NCI-H446 (cell line): ENCODE data around the gene TPTE2.
"Not testable (repeated sequence)": the region's sequence is repeated elsewhere in the genome, so short reads cannot be mapped to it uniquely, and the experiment has no call there.

Experiments
- DNase-seq, 2 experiments: peaks; one replicate each; lab custom pipeline; 2025; lab: John Stamatoyannopoulos, UW

The TPTE2 gene

DNA sequence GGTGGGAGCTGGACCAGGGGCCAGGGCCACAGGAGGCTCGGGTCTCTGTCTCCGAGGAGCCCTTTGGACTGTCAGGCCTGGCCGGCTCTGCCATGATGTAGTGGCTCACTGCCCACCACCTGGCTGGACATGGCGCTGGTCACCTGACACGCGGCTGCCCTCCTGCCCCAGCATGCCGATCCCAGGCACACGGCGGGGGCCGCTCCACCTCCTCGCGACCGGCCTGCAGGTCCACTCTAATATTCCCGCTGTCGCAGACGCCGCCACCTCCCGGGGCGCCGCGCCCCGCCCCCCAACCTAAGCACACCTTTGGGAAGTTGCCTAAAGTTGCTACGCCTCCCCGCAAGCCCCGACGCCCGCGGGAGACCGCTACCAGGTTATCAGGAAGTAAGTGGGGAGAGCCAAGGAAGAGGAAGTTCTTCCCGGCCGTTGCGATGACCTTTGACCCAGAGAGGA is at the start of gene TPTE2:
Gene TPTE2 (minus strand): TSS at position 406 of the 456 bp plus-strand sequence. CDS start 58,298 bp downstream, outside the sequence.
- DNase-seq, result not testable (repeated sequence)

DNA sequence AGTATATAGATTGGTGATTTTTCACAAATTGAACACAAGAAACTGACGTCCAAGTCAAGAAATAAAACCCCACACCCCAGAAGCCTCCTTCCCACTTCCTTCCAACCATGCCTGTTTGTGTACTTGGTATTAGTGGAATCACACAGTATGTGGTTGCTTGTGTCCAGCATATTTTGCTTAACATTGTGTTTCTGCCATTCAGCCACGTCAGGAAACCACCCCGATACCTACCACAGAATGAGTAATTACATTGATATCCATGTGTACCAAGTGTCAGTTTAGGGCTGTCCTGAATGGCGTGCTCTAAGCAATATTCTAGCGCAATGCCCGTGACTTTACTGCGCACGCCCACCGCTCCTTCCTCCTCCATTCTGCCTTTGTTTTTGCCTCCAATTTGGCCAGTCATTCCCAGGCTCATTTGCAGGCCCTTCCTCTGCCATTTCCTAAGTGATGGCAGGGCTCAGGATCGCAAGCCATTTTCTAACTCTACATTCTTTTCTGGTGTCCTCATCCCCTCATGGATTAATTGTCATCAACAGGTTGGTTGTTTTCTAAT is 46.3 kb upstream of the TPTE2 start:
- DNase-seq, result no peak

DNA sequence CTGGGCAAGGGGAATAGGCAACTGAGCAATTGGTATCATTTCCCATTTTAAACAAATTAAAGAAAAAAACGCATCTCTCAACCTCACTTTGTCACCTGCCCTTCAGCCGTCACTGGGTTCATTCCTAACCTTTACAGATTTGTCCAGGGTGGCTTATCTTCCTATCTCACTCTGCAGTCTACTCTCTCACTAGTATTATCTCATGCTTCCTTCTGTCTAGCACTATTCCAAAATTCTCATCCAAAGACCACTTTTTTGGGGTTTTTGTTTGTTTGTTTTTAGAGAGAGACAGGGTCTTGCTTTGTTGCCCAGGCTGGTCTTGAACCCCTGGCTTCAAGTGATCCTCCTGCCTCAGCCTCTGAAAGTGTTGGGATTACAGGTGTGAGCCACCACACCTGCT is 45.4 kb upstream of the TPTE2 start:
- no peak for DNase-seq

DNA sequence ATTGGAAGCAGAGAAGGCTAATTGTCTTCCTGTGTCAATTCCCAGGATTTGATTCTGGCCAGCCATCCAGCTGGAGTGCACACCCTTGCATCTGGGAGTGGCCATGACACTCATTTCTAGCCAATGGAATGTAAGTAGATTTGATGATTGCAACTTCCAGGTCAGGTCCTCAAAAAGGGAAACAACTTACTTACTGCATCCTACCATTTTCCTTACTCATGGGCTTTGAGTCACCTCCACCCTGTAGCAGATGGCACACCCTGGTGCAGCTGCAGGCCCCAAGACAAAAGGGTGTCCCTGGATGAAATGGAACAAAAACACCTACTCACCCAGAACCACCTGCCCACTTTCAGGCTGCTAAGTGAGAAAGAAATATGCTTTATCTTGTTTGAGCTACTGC is 44.8 kb upstream of the TPTE2 start:
- DNase-seq, result no peak

DNA sequence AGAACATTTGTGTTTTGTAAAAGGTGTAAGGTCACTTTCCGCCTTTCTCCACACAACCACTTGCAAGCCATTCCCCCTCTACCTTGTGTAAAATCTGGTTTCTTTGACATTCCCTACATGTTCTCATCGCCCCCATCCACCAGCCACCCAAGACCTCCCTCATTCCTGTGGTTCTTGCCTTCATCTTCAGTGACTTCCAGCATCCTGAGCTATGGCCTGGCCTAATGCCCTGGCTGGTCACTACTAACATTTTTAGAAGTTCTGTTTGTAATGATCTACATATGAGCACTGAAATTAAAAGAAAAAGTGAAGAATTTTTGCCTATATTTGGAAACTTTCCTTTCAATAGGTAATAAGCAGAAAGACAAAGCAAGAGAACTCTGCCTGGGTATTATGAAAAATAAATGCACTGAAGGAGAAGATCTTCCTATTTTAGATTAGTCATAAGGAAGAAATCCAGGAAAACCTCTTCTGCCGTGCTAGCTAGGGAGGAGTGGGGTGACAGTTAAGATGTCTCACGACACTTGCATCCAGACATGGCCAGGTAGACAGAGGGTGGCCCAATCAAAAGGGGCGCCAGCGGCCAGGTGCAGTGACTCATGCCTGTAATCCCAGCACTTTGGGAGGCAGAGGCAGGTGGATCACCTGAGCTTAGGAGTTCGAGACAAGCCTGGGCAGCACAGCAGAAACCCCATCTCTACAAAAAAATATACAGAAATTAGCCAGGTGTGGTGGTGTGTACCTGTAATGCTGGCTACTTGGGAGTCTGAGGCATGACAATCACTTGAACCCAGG is 44.0 kb upstream of the TPTE2 start:
- no peak for DNase-seq

DNA sequence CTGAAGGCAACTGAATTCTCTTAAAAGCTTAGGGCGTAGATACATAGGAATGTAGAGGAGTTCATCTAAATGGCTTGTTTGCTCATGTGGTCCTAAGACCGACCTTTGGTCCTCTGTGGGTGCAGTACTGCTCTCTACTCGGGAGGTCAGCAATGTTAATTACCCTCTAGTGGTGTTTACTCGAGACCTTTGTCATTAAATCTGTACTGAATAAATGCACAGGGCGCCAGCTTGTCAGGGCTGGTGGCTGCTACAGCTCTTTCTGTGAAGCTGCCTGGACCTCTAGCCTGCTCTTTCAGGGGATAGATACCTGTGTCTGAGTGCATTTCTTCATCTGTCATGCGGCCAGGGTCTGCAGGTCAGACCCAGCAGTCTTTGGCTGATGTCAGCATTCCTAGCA is 43.0 kb upstream of the TPTE2 start:
- no peak for DNase-seq

DNA sequence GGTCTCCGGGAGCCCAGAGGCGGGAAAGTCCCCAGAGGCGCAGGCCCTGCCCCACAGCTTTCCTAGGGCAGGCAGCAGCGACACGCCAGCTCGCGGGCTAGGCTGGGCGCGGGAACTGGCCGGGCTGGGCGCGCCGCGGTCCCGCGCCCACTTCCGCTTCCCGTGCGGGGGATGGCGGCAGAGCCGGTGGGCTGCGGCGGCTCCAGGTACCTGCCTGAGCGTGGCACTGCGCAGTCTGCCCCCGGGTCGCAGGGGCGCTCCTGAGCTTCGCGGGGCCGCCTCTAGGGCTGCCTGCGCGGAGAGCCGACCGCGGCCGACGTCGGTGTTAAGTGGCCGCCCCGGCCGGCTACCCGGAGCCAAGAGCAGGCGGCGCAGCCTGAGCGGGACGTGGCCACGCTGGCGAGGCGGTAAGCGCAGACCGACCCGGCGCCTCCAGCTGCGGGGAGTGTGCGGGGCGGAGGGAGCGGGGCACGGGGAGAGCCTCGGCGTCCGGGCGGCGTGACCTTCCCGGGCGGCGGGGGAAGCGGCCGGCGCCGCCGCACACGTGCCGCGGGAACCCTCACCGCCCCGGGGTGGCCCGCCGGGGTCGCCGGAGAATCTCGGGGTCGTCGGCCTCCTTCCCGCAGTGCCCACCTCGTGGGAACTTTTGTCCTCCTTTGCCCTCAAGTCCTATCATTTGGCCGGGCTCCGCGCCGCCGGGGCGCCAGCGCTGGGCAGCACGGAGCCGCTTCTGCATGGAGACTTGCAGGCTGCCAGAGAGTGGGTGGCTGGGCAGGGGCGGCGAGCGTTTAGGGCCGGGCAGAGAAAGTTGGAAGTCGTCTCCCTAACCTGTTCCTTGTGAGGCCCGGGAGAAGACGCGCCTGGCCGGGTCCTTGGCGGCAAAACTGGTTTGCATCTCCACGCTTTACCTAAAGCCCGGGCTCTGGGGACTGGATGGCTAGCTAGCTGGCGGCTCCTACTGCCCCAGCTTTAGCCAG is 40.7 kb upstream of the TPTE2 start:
- peak in 1 of 2 experiments; percentile 66 for DNase-seq

DNA sequence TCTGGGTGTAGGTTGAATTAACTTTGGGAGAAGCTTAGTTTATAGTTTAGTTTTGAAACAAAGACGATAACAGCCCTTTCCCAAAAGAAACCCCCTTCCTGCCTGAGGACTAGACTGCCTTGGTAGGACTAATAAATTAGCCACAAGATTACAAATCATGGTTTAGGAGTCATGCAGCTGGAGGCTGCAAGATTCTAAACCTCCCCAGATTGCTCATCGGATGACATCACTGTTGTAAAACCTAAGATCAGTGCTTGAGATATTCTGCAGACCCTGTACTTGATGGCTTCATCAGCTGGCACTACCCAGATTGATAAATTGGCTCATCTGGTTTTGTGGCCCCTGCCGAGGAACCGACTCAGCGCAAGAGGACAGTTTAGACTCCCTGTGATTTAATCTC is 36.2 kb upstream of the TPTE2 start:
- no peak for DNase-seq

DNA sequence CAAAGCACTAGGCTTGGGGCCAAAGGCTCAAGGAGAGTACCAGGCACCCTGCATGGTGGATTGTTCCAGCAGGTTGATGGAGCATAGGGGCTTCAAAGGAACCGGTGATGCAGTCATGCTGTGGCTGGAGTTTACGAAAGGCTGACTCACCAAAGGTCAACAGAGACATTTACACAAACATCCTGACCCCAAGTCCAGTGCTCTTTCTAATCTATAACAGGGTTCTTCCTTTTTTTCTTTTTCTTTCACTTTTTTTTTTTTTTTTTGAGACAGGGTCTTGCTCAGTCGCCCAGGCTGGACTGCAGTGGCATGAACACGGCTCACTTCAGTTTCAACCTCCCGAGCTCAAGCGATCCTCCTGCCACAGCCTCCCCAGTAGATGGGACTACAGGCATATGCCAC is 35.6 kb upstream of the TPTE2 start:
- DNase-seq, result no peak

DNA sequence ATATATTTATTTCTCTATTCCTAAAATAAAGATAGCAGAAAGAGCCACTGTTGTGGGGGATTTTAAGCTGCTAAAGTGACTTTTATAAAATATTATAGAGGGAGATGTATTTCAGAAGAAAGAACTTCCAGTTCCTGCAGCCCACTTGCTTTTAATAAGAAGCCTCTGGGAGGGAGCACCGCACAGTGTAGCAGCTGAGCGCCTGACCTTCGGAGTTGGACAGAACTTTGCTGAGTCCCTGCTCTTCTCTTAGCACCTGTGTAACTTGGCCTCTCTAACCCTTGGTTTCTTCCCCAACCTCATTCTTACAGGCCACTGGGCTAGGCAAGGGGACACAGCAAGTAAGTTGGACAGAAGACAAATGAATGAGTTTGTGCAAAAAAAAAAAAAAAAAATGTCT is 34.8 kb upstream of the TPTE2 start:
- no peak for DNase-seq

DNA sequence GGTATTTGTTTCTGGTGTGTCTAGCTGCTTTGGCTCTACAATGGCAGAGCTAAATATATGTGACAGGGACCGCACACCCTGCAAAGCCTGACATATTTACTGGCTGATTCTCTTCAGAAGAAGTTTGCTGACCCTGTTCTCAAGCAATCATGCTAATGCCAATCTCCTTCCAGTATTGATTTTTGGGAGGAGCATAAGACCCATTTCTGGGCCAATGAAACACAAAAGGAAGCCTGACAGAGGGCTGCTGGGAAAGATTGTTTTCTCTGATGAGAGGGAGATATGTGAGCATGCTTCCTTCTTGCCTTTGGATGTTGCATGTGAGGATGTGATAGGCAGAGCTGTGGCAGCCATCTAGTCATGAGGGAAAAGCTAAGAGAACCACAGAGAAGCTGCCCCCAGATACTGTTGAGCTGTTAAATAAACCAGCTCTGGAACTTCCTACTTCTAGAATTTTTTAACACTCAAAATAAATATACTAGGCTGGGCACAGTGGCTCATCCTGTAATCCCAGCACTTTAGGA is 31.4 kb upstream of the TPTE2 start:
- DNase-seq, result no peak

DNA sequence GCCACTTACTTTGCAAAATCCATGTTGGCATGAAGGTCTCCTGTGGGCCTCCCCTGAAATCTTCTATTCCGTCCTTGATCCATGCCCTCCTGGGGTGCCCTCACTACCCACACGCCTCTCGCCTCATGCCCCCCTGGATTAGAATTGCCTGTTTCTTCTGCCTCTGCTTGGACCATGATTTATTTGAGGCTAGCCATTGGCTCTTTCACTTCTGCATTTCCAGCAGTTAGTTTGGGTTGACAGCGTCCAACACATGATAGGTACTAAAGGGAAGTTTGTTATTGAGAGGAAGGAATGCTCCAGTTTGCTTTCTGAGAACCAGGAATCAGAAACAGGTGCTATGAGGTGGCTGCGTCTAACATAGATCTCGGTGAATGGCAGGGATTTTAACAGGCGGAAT is 30.5 kb upstream of the TPTE2 start:
- DNase-seq, result no peak

DNA sequence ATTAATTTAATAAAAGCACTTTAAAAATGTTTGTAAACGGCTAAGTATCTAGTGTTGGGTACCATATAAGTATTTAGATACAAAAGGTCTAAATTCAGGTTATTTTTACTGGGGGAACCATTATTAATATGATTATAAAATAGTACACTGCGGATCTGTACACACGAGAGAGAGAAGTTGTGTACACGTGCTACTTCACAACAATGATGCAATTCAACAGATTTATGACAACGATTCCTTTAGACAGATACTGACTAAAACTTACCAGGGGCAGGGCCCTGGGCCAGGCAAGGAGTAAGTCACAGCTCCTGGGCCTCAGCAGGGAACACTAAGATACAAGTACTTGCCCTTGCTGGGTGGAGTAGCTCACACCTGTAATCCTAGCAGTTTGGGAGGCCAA is 29.1 kb upstream of the TPTE2 start:
- DNase-seq, result no peak

DNA sequence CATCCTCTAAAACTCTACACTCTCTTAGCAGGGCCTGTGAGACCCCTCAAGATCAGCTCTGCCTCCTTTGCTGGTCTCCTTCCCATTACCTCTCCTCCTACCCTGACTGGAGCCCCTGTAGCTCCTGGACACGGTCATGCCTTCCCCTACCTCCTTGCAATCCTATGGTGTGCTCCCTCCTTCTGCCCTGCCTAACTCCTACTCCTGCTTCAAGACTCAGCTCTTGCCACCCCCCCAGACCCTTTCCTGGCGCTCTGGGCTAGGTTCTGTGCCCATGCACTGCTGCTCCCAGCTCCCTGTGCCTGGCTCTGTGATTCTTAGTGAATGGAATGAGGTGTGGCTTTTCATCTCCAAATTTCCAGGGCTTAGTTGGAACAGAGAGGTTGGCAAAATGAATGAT is 28.0 kb upstream of the TPTE2 start:
- DNase-seq, result no peak

DNA sequence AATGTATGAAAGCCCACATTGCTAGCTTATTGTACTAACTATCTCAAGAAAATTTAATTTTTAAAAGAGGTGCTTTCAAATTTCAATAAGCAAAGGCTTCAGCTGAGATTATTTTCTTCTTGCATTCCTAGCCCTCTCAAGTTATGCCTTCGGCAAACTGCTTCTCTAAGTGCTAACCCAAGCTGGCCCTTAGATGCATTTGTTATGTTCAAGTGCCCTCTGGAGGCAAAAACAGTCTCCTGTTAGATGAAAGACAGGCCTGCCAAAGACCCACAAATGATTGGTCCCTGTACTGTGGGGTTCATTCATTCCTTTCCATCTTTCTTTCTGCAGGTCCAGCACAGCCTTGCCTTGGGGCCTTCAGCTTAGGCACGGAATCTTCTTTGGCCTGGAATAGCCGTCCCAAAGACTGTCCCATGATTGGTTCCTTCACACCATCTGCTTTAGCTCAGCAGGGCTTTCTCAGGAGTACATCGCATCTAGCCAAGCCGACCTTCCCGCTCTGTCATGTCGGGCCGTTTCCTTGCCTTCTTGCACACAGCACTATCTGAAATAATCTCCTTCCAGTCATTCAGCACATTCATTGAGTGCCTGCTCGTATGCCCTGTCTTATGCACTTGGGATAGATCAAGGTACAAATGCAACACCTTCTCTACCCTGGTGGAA is 26.4 kb upstream of the TPTE2 start:
- DNase-seq, result peak; percentile 24 to 55

DNA sequence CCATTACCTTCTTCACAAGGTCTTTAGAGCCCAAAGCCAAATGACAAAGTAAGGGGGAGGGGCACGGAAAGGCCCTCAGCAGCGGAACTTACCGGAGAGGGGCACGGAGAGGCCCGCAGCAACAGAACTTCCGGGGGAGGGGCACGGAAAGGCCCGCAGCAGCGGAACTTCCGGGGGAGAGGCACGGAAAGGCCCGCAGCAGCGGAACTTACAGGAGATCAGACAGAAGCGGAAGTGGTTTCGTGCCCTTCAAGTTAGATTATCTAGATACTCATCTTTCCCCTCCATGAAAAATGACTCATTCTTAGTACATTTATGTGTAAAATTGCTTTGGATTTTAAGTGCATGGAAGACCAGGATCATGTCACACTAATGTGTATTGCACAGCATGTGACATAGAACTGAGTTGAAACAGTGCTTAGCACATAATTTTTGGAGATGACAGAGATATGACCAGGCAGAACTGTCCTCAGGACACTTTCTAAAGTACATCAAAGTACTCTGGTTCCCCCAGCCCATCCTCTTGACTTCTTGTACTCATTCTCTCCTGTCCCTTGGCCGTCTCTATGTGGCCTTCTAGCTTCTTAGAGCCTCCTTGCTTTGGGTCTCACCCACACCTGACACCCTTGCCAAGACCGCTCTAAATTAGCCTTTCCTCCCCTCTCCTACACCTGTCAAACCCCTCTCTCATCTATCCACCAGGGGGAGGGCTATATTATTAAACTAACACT is 25.7 kb upstream of the TPTE2 start:
- DNase-seq, result no peak

DNA sequence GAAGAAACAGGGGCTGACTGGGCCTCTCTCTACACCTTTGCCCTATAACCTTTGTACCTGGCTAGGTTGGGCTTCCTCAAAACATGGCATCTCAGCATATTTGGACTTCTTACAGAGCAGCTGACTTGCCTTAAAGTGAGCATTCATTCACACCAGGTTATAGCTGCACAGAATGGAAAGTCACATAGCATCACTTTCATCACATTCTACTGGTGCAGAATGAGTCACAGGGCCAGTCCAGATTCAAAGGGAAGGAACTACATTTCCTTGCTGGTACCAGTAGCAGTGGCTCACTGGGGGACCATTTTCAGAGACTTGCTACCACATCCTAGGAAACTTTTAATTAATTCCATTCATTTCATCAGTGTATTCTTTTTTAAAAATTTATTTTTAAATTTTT is 20.3 kb upstream of the TPTE2 start:
- no peak for DNase-seq

DNA sequence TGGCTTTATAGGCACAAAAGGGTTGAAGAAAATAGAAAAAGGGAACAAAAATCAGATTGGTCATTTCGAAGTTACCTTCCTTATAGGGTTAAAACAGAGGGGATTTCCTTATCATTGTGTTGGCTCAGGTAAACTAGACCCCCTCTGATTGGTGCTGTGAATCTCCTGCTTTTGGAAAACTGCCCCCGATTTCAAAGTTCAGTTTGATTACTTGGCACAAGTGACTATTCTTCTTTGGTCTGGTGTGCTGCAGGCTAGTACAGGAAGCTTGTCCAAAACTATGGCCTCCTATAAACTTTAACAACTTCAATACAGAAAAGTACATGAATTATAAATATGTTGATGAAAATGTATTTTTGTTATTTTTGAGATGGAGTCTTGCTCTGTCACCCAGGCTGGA is 13.9 kb upstream of the TPTE2 start:
- DNase-seq, result no peak

DNA sequence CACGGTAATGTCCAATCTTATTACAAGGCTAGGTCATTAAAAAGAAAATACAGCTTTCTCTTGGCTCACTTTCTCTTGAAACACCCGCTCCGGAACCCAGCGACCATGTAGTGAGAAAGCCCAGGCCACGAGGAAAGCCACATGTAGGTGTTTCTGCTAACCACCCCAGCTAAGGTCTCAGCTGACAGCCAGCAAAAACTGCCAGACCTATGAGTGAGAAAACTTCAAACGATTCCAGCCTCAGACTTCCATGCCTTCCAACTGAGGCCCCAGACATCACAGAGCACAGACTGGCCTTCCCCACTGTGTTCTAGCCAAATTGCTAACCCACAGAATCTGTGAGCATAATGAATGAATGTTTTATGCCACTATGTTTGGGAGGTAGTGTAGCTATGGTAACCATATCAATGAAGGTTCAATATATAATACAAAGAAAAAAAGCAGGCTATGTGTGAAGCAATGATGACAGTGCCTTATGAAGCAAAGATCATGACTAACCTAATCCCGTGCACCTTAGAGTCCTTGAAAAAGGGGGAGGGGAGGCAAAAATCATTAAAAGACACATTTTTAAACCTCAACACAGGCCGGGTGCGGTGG is 11.9 kb upstream of the TPTE2 start:
- no peak for DNase-seq

DNA sequence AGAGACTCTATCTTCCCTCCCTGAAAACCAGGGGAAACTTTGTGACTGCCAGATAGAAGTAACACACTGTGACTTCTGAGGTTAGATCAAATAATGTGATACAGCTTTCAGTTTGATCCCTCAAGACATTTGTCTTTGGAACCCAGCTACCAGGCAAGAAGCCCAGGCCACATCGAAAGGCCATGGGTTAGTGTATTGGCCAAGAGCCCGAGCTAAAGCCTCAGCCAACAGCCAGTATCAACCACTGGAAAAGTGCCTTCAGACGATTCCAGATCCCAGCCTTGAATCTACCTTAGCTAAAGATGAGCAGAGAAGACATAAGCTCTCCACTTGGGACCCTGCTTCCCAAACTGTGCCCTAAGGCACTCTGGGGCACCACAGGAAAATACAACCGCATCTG is 10.9 kb upstream of the TPTE2 start:
- no peak for DNase-seq
